ENCODE data around the gene EID1. TPM values are rescaled to one million over a fixed set of nuclear protein-coding genes. Genes with fewer than 3 reads are reported as not detected.

EID1 gene
- total RNA-seq, 2 experiments from 2014 or later: 104 to 111 TPM

- no peak overlapping the region for H3K4me3 ChIP-seq (ENCODE audit: low read depth, low read length, poor library complexity, severe bottlenecking)
- no peaks in the 10 kb centered on the region for H3K36me3 ChIP-seq (ENCODE audit: insufficient read depth, low read length)
- ChIA-PET CTCF (ENCODE audit: unreplicated experiment) (no interaction called here), POLR2A (interaction anchor here (0.5 to 0.6 kb wide), 2 partner anchors 713 to 1544 kb away, joined by 3 to 6 read pairs; no protein-coding TSS in a partner anchor)
- H4K20me1 ChIP-seq (ENCODE audit: insufficient read depth, low read length): no peaks in the 10 kb centered on the region
- H3K9me3 ChIP-seq (ENCODE audit: low read length): no peaks in the 10 kb centered on the region
- intact Hi-C loops (cut with micrococcal nuclease; ENCODE audit: unreplicated experiment): no loop called here
- H3K4me2 ChIP-seq (ENCODE audit: low read length): no peak overlapping the region
- no peak for DNase-seq (ENCODE audit: low spot score)
- H3K27ac ChIP-seq (ENCODE audit: low read depth, low read length, poor library complexity, severe bottlenecking): no peak overlapping the region
- H2AFZ ChIP-seq (ENCODE audit: low read length): no peak overlapping the region
- H3K9me2 ChIP-seq (ENCODE audit: insufficient read depth, low read length): no peaks in the 10 kb centered on the region
- no TSS peak for BruUV-seq (replicated peaks)
- no peaks in the 10 kb centered on the region for H3K4me1 ChIP-seq (ENCODE audit: insufficient read depth, low read length, poor library complexity, severe bottlenecking)
- TF ChIP-seq CTCF (conservative IDR thresholded peaks at IDR 0.05; ENCODE audit: low read length): no peak
- no peak for TF ChIP-seq EZH2phosphoT487 (IDR thresholded peaks at IDR 0.05; ENCODE audit: borderline replicate concordance, low read depth, low read length)
- H3K79me2 ChIP-seq (ENCODE audit: insufficient read depth, low read depth, low read length): no peaks in the 10 kb centered on the region
Measured at GRCh38 chr15:48916721-48917120, 38.8 kb downstream of the EID1 start.

- Histone ChIP-seq H3K4me3 (ENCODE audit: low read depth, low read length, poor library complexity, severe bottlenecking) (no peak overlapping the region), H3K27ac (ENCODE audit: low read depth, low read length, poor library complexity, severe bottlenecking) (no peak overlapping the region), H3K9me2 (ENCODE audit: insufficient read depth, low read length) (no peaks in the 10 kb centered on the region), H3K4me1 (ENCODE audit: insufficient read depth, low read length, poor library complexity, severe bottlenecking) (no peaks in the 10 kb centered on the region), H3K9me3 (ENCODE audit: low read length) (no peaks in the 10 kb centered on the region), H3K4me2 (ENCODE audit: low read length) (no peak overlapping the region), H3K79me2 (ENCODE audit: insufficient read depth, low read depth, low read length) (no peaks in the 10 kb centered on the region), H3K36me3 (ENCODE audit: insufficient read depth, low read length) (no peaks in the 10 kb centered on the region), H4K20me1 (ENCODE audit: insufficient read depth, low read length) (no peaks in the 10 kb centered on the region), H2AFZ (ENCODE audit: low read length) (no peak overlapping the region)
- TF ChIP-seq EZH2phosphoT487 (IDR thresholded peaks at IDR 0.05; ENCODE audit: borderline replicate concordance, low read depth, low read length): no peak
- no peak for TF ChIP-seq CTCF (conservative IDR thresholded peaks at IDR 0.05; ENCODE audit: low read length)
- no peak for DNase-seq (ENCODE audit: low spot score)
- intact Hi-C loops (cut with micrococcal nuclease; ENCODE audit: unreplicated experiment): no loop called here
- POLR2A ChIA-PET: no interaction called here
- CTCF ChIA-PET (ENCODE audit: unreplicated experiment): no interaction called here
- no TSS peak for BruUV-seq (replicated peaks)
Measured at GRCh38 chr15:48922046-48922445, 44.1 kb downstream of the EID1 start.

GRCh38 chr15:48924528-48925393, 46.8 kb downstream of the EID1 start:
- POLR2A ChIA-PET: no interaction called here
- CTCF ChIA-PET (ENCODE audit: unreplicated experiment): no interaction called here
- intact Hi-C loops (cut with micrococcal nuclease; ENCODE audit: unreplicated experiment): no loop called here

More at GRCh38 chr15:48924528-48925393, 46.8 kb downstream of the EID1 start:
- DNase-seq (ENCODE audit: low spot score): no peak
- Histone ChIP-seq H3K4me2 (ENCODE audit: low read length) (no peak overlapping the region), H3K27ac (ENCODE audit: low read depth, low read length, poor library complexity, severe bottlenecking) (no peak overlapping the region), H3K4me1 (ENCODE audit: insufficient read depth, low read length, poor library complexity, severe bottlenecking) (no peaks in the 10 kb centered on the region), H3K36me3 (ENCODE audit: insufficient read depth, low read length) (no peaks in the 10 kb centered on the region), H4K20me1 (ENCODE audit: insufficient read depth, low read length) (no peaks in the 10 kb centered on the region), H2AFZ (ENCODE audit: low read length) (no peak overlapping the region), H3K9me3 (ENCODE audit: low read length) (no peaks in the 10 kb centered on the region), H3K79me2 (ENCODE audit: insufficient read depth, low read depth, low read length) (no peaks in the 10 kb centered on the region), H3K4me3 (ENCODE audit: low read depth, low read length, poor library complexity, severe bottlenecking) (no peak overlapping the region), H3K9me2 (ENCODE audit: insufficient read depth, low read length) (no peaks in the 10 kb centered on the region)
- TF ChIP-seq CTCF (conservative IDR thresholded peaks at IDR 0.05; ENCODE audit: low read length): no peak
- TF ChIP-seq EZH2phosphoT487 (IDR thresholded peaks at IDR 0.05; ENCODE audit: borderline replicate concordance, low read depth, low read length): no peak
- BruUV-seq (replicated peaks): no TSS peak
